DMS79 treated with DMSO at 0.1 percent for 48 hours (cell line): ENCODE measurements around the gene CSRP3.

Source experiments
- DNase-seq: peaks from one replicate; lab custom pipeline; 2025; lab: John Stamatoyannopoulos, UW

CSRP3 gene

GRCh38 chr11:19225581-19225980 is 23.8 kb upstream of the CSRP3 start:
- DNase-seq: peak; percentile 95

- DNase-seq: no peak
Observed at GRCh38 chr11:19225123-19225522, 23.3 kb upstream of the CSRP3 start.

- DNase-seq: peak; percentile 70
Observed at GRCh38 chr11:19220903-19221724, 19.3 kb upstream of the CSRP3 start.

- peak; percentile 88 for DNase-seq
Observed at GRCh38 chr11:19218786-19219460, 17.1 kb upstream of the CSRP3 start.

GRCh38 chr11:19218216-19218615 is 16.4 kb upstream of the CSRP3 start:
- peak; percentile 96 for DNase-seq

- DNase-seq: peak; percentile 40
Observed at GRCh38 chr11:19216709-19217374, 15.1 kb upstream of the CSRP3 start.

- no peak for DNase-seq
Observed at GRCh38 chr11:19216021-19216420, 14.2 kb upstream of the CSRP3 start.

- DNase-seq: no peak
Observed at GRCh38 chr11:19209617-19210370, 8.0 kb upstream of the CSRP3 start.

- no peak for DNase-seq
Observed at GRCh38 chr11:19208959-19209546, 7.3 kb upstream of the CSRP3 start.

GRCh38 chr11:19208181-19208580 is 6.4 kb upstream of the CSRP3 start:
- DNase-seq: no peak

GRCh38 chr11:19204836-19205235 is 3.1 kb upstream of the CSRP3 start:
- DNase-seq: no peak

- DNase-seq: peak; percentile 91
Observed at GRCh38 chr11:19200410-19201201, 1.2 kb downstream of the CSRP3 start.

GRCh38 chr11:19199771-19200170 is 2.0 kb downstream of the CSRP3 start:
- no peak for DNase-seq

- DNase-seq: no peak
Observed at GRCh38 chr11:19199048-19199447, 2.7 kb downstream of the CSRP3 start.

GRCh38 chr11:19196432-19196831 is 5.4 kb downstream of the CSRP3 start:
- DNase-seq: no peak

- DNase-seq: no peak
Observed at GRCh38 chr11:19194620-19195308, 7.0 kb downstream of the CSRP3 start.

GRCh38 chr11:19193916-19194315 is 7.9 kb downstream of the CSRP3 start:
- DNase-seq: no peak

- no peak for DNase-seq
Observed at GRCh38 chr11:19191530-19192169, 10.1 kb downstream of the CSRP3 start.

GRCh38 chr11:19187833-19188258 is 13.9 kb downstream of the CSRP3 start:
- DNase-seq: no peak
